K562 (cell line): ENCODE results near the gene RHOT1. TPM values are rescaled to one million over a fixed set of nuclear protein-coding genes. Genes with fewer than 3 reads are reported as not detected.

Experiments used
- ATAC-seq: fragments of 200-7000 bp; cut with Tn5 transposase; 3 replicates; pipeline ENCODE4 v1.9.1; 2020; ENCODE audit warnings: moderate library complexity
- BruUV-seq: library from RNA; stranded (reverse); fragments of 400-500 nt; replicated peaks from 2 replicates; lab custom pipeline; 2021; lab: Mats Ljungman, UMichigan
- CTCF ChIA-PET: fragments of 300-600 bp; formaldehyde crosslinking; extraction: SDS; loops from one replicate; lab custom pipeline; 2021; ENCODE audit warnings: low intra/inter-chr PET ratio; lab: Yijun Ruan, JAX
- POLR2A ChIA-PET: fragments of 300-600, 350-650 bp; sonication (Branson Sonifier 250); formaldehyde crosslinking; extraction: SDS; loops from one replicate; lab custom pipeline; 2021; ENCODE audit warnings: antibody characterized with exemption, inconsistent platforms; lab: Yijun Ruan, JAX
- DNase-seq, 4 experiments: peaks; one replicate each; pipeline versions ENCODE4 v3.0.0 to v3.0.0-alpha.2; 2011 to 2018; ENCODE audit warnings: low spot score in 3 of 4, mixed read lengths in 3 of 4; ENCODE audit errors: extremely low read depth in 1 of 4
- FAIRE-seq: peaks from 2 replicates; lab custom pipeline; 2011; peaks lifted over from hg19 to GRCh38; lab: Jason Lieb, UNC
- H2AFZ ChIP-seq: 2 replicates; pipeline ENCODE4 v1.6.0; 2011; ENCODE audit warnings: low read depth, low read length, control low read depth, inconsistent platforms
- H3K27ac ChIP-seq: fragments of 200-600 bp; 3 replicates; pipeline ENCODE4 v1.8.0; 2011; ENCODE audit warnings: low read depth, mild to moderate bottlenecking, control low read depth, inconsistent platforms, low read length, moderate library complexity, mixed read lengths; ENCODE audit errors: extremely low read depth
- H3K27me3 ChIP-seq, 2 experiments: fragments of 300-600 bp in 1 of 2; 2 replicates in 1 of 2; 3 replicates in 1 of 2; pipeline versions ENCODE4 v1.6.0 to v1.8.0; 2011; ENCODE audit warnings: inconsistent platforms in 2 of 2, low read length in 2 of 2, mild to moderate bottlenecking in 1 of 2, mixed read lengths in 1 of 2, moderate library complexity in 1 of 2; ENCODE audit not compliant: control insufficient read depth in 2 of 2, insufficient read depth in 2 of 2
- H3K36me3 ChIP-seq: fragments of 300-600 bp; 3 replicates; pipeline ENCODE4 v1.8.0; 2011; ENCODE audit warnings: mild to moderate bottlenecking, low read length, inconsistent platforms; ENCODE audit not compliant: control insufficient read depth, insufficient read depth
- H3K4me1 ChIP-seq, 2 experiments: fragments of 200-600 bp in 1 of 2; replicated peaks in 1 of 2; 2 replicates in 1 of 2; 3 replicates in 1 of 2; pipeline versions ENCODE4 v1.5.1 to v1.8.0; 2011; ENCODE audit warnings: inconsistent platforms in 2 of 2, low read length in 2 of 2, mild to moderate bottlenecking in 1 of 2, mixed read lengths in 1 of 2, moderate library complexity in 1 of 2; ENCODE audit not compliant: control insufficient read depth in 2 of 2, insufficient read depth in 2 of 2
- H3K4me2 ChIP-seq: 2 replicates; pipeline ENCODE4 v1.6.1; 2011; ENCODE audit warnings: low read length, control low read depth, inconsistent platforms, mixed read lengths; ENCODE audit not compliant: insufficient read depth
- H3K4me3 ChIP-seq: fragments of 200-600 bp; sonication (generic), shearing (Covaris generic); 2 replicates; pipeline ENCODE4 v1.5.1; 2016; ENCODE audit warnings: control low read depth, inconsistent platforms
- H3K79me2 ChIP-seq: fragments of 200-600 bp; 3 replicates; pipeline ENCODE4 v1.8.0; 2011; ENCODE audit warnings: low read length, inconsistent platforms; ENCODE audit not compliant: control insufficient read depth, insufficient read depth
- H3K9ac ChIP-seq, 2 experiments: 2 replicates each; pipeline versions ENCODE4 v1.6.0 to v1.6.1; 2011; ENCODE audit warnings: low read depth in 2 of 2, low read length in 2 of 2, control low read depth in 1 of 2, inconsistent platforms in 1 of 2, mild to moderate bottlenecking in 1 of 2, mixed read lengths in 1 of 2; ENCODE audit not compliant: insufficient read depth in 1 of 2
- H3K9me1 ChIP-seq: one replicate; pipeline ENCODE4 v1.6.0; 2011; ENCODE audit warnings: inconsistent platforms, mild to moderate bottlenecking, low read length, moderate library complexity; ENCODE audit not compliant: control insufficient read depth, insufficient read depth
- H3K9me3 ChIP-seq: replicated peaks from 2 replicates; pipeline ENCODE4 v1.5.1; 2011; ENCODE audit warnings: low read depth, low read length, inconsistent platforms; ENCODE audit not compliant: control insufficient read depth, insufficient read depth
- H4K20me1 ChIP-seq: replicated peaks from 2 replicates; pipeline ENCODE4 v1.6.1; 2011; ENCODE audit warnings: low read length, inconsistent platforms, mixed read lengths; ENCODE audit not compliant: control insufficient read depth, insufficient read depth
- BHLHE40 ChIP-seq: IDR thresholded peaks from 2 replicates; pipeline ENCODE4 v1.6.1; 2011; ENCODE audit warnings: low read length, improper control_type of control experiment
- HNRNPLL ChIP-seq: fragments of 200-400 bp; formaldehyde crosslinking; IDR thresholded peaks from 2 replicates; pipeline ENCODE4 v1.6.1; 2017; ENCODE audit warnings: low read length, low read depth, mild to moderate bottlenecking; ENCODE audit not compliant: poor library complexity, severe bottlenecking
- L3MBTL2 ChIP-seq: fragments of 450-650 bp; IDR thresholded peaks from 2 replicates; pipeline ENCODE4 v1.6.1; 2016; ENCODE audit warnings: mild to moderate bottlenecking, moderate library complexity
- NR0B1 ChIP-seq: fragments of 450-650 bp; IDR thresholded peaks from one replicate; pipeline ENCODE4 v1.6.1; 2018; ENCODE audit warnings: mild to moderate bottlenecking, moderate library complexity; ENCODE audit not compliant: partially characterized antibody
- TFE3 ChIP-seq: fragments of 450-650 bp; formaldehyde crosslinking; IDR thresholded peaks from 2 replicates; pipeline ENCODE4 v1.4.0; 2020; ENCODE audit warnings: mild to moderate bottlenecking, mixed read lengths
- ZFP36 ChIP-seq: fragments of 150-350 bp; IDR thresholded peaks from 2 replicates; pipeline ENCODE4 v1.6.1; 2018; ENCODE audit warnings: low read length, low read depth; ENCODE audit not compliant: partially characterized antibody
- ZNF12 ChIP-seq: sonication (generic); formaldehyde crosslinking; IDR thresholded peaks from 2 replicates; pipeline ENCODE4 v1.4.0; 2020; ENCODE audit warnings: mild to moderate bottlenecking, missing genetic modification reagents
- ZNF133 ChIP-seq: fragments of 250-450 bp; sonication (Bioruptor Pico); IDR thresholded peaks from 2 replicates; pipeline ENCODE4 v1.4.0; 2020; ENCODE audit warnings: mild to moderate bottlenecking
- ZNF224 ChIP-seq: sonication (generic); formaldehyde crosslinking; IDR thresholded peaks from 2 replicates; pipeline ENCODE4 v1.8.0; 2022; ENCODE audit warnings: mild to moderate bottlenecking, missing genetic modification reagents
- WGBS: fragments of 100-300 bp; shearing (Covaris generic); methylation state at CpG from one replicate; pipeline ENCODE4 v1.1.6; 2016; ENCODE audit warnings: low coverage, mixed read lengths; ENCODE audit not compliant: insufficient coverage; ENCODE audit errors: missing lambda C conversion rate; 5-methylcytosine and 5-hydroxymethylcytosine counted together
- in situ Hi-C: fragments of 300-500 bp; cut with MboI; formaldehyde crosslinking; loops from 4 replicates; pipeline ENCODE4 v1.15.0; 2018; ENCODE audit warnings: inconsistent platforms, mixed read lengths
- intact Hi-C: fragments of 100-400 bp; cut with micrococcal nuclease; formaldehyde crosslinking; loops from 2 replicates; pipeline ENCODE4 v1.14.2; 2022
- polyA plus RNA-seq, 8 experiments: library from polyadenylated mRNA; depleted of rRNA in 4 of 8; stranded (reverse) in 5 of 8; unstranded in 3 of 8; fragments of >200 nt; fragmentation: Nextera tagmentation in 2 of 8; fragmentation: Illumina TruSeq in 1 of 8; extraction: Ambion mirVana in 2 of 8; extraction: Trizol in 1 of 8; gene quantifications; 2 replicates each; pipeline versions ENCODE4 v1.2.1 to v1.2.3, GENCODE V29; 2011 to 2014; ENCODE audit warnings: inconsistent platforms in 1 of 8, missing spikeins in 1 of 8
- total RNA-seq, 7 experiments: library from RNA; depleted of rRNA in 6 of 7; stranded (reverse); fragments of >200 nt in 6 of 7; fragmentation: Illumina TruSeq in 2 of 7; extraction: Trizol in 2 of 7; gene quantifications; 2 replicates each; pipeline versions ENCODE4 v1.2.1 to v1.2.3, GENCODE V29; 2011 to 2021; ENCODE audit warnings: low replicate concordance in 1 of 7

The RHOT1 gene
- total and polyA plus RNA-seq, 9 of the 15 experiments (the other 6 are each of a cell fraction or from before 2014, with no cell fraction given) = 23.0 to 101 (median 32.2) TPM

GRCh38 chr17:32192379-32192778 lies 50.1 kb downstream of the RHOT1 start:
- TF ChIP-seq ZNF133 (CRISPR knock-in tag) = no peak
- TF ChIP-seq HNRNPLL = no peak
- TF ChIP-seq ZNF12 (CRISPR knock-in tag) = no peak
- no peak for TF ChIP-seq TFE3 (CRISPR knock-in tag)
- H3K9me1 ChIP-seq = no peaks in the 10 kb centered on the region
- in situ Hi-C loops = no loop called here
- peaks cover 40% of the 10 kb centered on the region for H3K36me3 ChIP-seq
- ATAC-seq (no peak), DNase-seq (no peak), FAIRE-seq (no peak)
- H3K9ac ChIP-seq = no peak overlapping the region
- H3K4me2 ChIP-seq = no peak overlapping the region
- no peak overlapping the region for H3K27ac ChIP-seq
- intact Hi-C loops = no loop called here
- no peak overlapping the region for H2AFZ ChIP-seq
- no peaks in the 10 kb centered on the region for H3K27me3 ChIP-seq
- BruUV-seq = no TSS peak
- H3K4me3 ChIP-seq = no peak overlapping the region
- H3K79me2 ChIP-seq = no peaks in the 10 kb centered on the region
- ChIA-PET CTCF (no interaction called here), POLR2A (interaction anchor here (1.0 kb wide), 1 partner anchor 57 kb away, joined by 3 read pairs; no protein-coding TSS in a partner anchor)
- H4K20me1 ChIP-seq = no peaks in the 10 kb centered on the region
- H3K9me3 ChIP-seq = no peaks in the 10 kb centered on the region
- WGBS = 98% methylated on average over 5 of the region's 6 CpGs
- no peaks in the 10 kb centered on the region for H3K4me1 ChIP-seq

DNA sequence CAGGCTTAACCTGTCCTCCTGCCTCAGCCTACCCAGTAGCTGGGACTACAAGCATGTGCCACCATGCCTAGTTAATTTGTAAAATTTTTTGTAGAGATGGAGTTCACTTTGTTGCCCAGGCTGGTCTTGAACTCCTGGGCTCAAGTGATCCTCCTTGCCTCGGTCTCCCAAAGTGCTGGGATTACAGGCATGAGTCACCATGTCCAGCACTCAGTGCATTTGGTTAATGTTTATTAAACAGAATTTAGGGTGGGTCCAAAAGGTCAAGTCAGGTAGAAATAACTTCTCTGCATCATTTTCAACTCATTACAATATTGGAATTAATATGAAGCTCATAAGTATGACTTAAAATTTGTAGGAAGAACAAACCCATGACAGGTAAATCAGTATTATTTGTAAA lies 55.7 kb downstream of the RHOT1 start:
- CTCF ChIA-PET = no interaction called here
- Histone ChIP-seq H3K9me3 (no peaks in the 10 kb centered on the region), H3K9ac (no peak overlapping the region), H3K4me1 (no peaks in the 10 kb centered on the region), H2AFZ (no peak overlapping the region), H3K79me2 (no peaks in the 10 kb centered on the region), H3K9me1 (no peaks in the 10 kb centered on the region), H3K27ac (no peak overlapping the region), H3K27me3 (no peaks in the 10 kb centered on the region), H4K20me1 (no peaks in the 10 kb centered on the region), H3K4me3 (no peak overlapping the region), H3K4me2 (no peak overlapping the region), H3K36me3 (peaks cover 70% of the 10 kb centered on the region)
- ATAC-seq (no peak), FAIRE-seq (no peak), DNase-seq (no peak)
- no TSS peak for BruUV-seq
- TF ChIP-seq L3MBTL2 (no peak), BHLHE40 (no peak), ZFP36 (no peak), NR0B1 (no peak), ZNF224 (no peak)
- in situ Hi-C loops = no loop called here
- POLR2A ChIA-PET = no interaction called here
- intact Hi-C loops = no loop called here
- WGBS = 83% methylated on average over 1 of the region's 1 CpG
